OCI-LY3 (cell line): ENCODE measurements around the gene KIF5C.

Experiments
- CTCF ChIP-seq: fragments of 200-600, 300-600 bp; sonication (generic); IDR thresholded peaks from 2 replicates; pipeline ENCODE4 v1.5.1; 2014; ENCODE audit warnings: antibody characterized with exemption, low read length, low read depth
- EZH2phosphoT487 ChIP-seq: fragments of 200-600 bp; shearing (Covaris generic); IDR thresholded peaks from 2 replicates; pipeline ENCODE4 v1.6.1; 2018; ENCODE audit warnings: antibody characterized with exemption, mixed run types, low read depth

- no peak for TF ChIP-seq CTCF
- TF ChIP-seq EZH2phosphoT487 = no peak
These were observed 26.1 kb downstream of the KIF5C start for GRCh38 chr2:148901142-148901541.
